Vagina (tissue), 2 donors: ENCODE data around the gene RIC8B. TPM values are rescaled to one million over a fixed set of nuclear protein-coding genes. Genes with fewer than 3 reads are reported as not detected.

Experiments
- DNase-seq, 2 donors: peaks; one replicate each; pipeline ENCODE4 v3.0.0-alpha.2; 2017; ENCODE audit errors: extremely low spot score in 2 of 2
- H3K27ac ChIP-seq: fragments of 200-600 bp; sonication (generic); one replicate; pipeline ENCODE4 v1.5.1; 2019
- H3K27me3 ChIP-seq: fragments of 200-600 bp; sonication (generic); one replicate; pipeline ENCODE4 v1.5.1; 2019
- H3K36me3 ChIP-seq, 2 donors: fragments of 200-600 bp; sonication (generic); one replicate each; pipeline ENCODE4 v1.5.1; 2017 to 2019
- H3K4me1 ChIP-seq: fragments of 200-600 bp; sonication (generic); one replicate; pipeline ENCODE4 v1.5.1; 2019
- H3K4me3 ChIP-seq, 2 donors: fragments of 200-600 bp; sonication (generic); 1 replicate in 1 of 2; 2 replicates in 1 of 2; pipeline ENCODE4 v1.5.1; 2016 to 2019
- H3K9me3 ChIP-seq: fragments of 200-600 bp; sonication (generic); one replicate; pipeline ENCODE4 v1.5.1; 2019
- CTCF ChIP-seq, 3 experiments: fragments of 450-650 bp in 2 of 3; fragments of 200-600 bp in 1 of 3; sonication (generic) in 1 of 3; IDR thresholded peaks; one replicate each; pipeline ENCODE4 v1.5.1; 2017 to 2019; ENCODE audit warnings: antibody characterized with exemption in 3 of 3, mild to moderate bottlenecking in 2 of 3, moderate library complexity in 2 of 3
- POLR2A ChIP-seq, 2 donors: fragments of 450-650 bp; IDR thresholded peaks; one replicate each; pipeline ENCODE4 v1.6.1; 2017; ENCODE audit warnings: antibody characterized with exemption in 2 of 2, mild to moderate bottlenecking in 2 of 2, moderate library complexity in 2 of 2
- POLR2AphosphoS5 ChIP-seq, 2 donors: sonication (generic); formaldehyde crosslinking; IDR thresholded peaks; one replicate each; pipeline ENCODE4 v1.9.0; 2017; ENCODE audit warnings: antibody characterized with exemption in 2 of 2, mild to moderate bottlenecking in 2 of 2, low read depth in 1 of 2; ENCODE audit not compliant: insufficient read depth in 1 of 2
- intact Hi-C: fragments of 100-400 bp; cut with DNase I; formaldehyde crosslinking; loops from one replicate; pipeline ENCODE4 v1.15.1; 2023
- total RNA-seq: library from RNA; depleted of rRNA; stranded (reverse); fragments of >200 nt; gene quantifications from one replicate; pipeline ENCODE4 v1.2.3, GENCODE V29; 2016

RIC8B gene
- total RNA-seq, 1 donor from 2014 or later, result 11.8 TPM

- Histone ChIP-seq H3K27me3 (no peaks in the 10 kb centered on the region), H3K27ac (no peak overlapping the region), H3K9me3 (no peaks in the 10 kb centered on the region), H3K4me1 (no peaks in the 10 kb centered on the region), H3K4me3 (no peak overlapping the region), H3K36me3 (peaks cover 0 to 23% of the 10 kb centered on the region in 2 donors)
- TF ChIP-seq POLR2A (IDR thresholded peaks at IDR 0.05) (no peak), POLR2AphosphoS5 (IDR thresholded peaks at IDR 0.05; ENCODE audit: insufficient read depth in 1 of 2, low read depth in 1 of 2) (no peak), CTCF (IDR thresholded peaks at IDR 0.05) (no peak)
- DNase-seq, result no peak
- intact Hi-C loops, result no loop called here
These were observed 111.2 kb downstream of the RIC8B start for GRCh38 chr12:106885541-106886249.

GRCh38 chr12:106886932-106887331, 112.5 kb downstream of the RIC8B start:
- H3K4me1 ChIP-seq, result no peaks in the 10 kb centered on the region
- H3K27me3 ChIP-seq, result no peaks in the 10 kb centered on the region
- no peak overlapping the region for H3K27ac ChIP-seq
- no peak overlapping the region for H3K4me3 ChIP-seq
- H3K36me3 ChIP-seq, result peaks cover 0 to 15% of the 10 kb centered on the region in 2 donors
- DNase-seq, result no peak
- TF ChIP-seq POLR2AphosphoS5 (IDR thresholded peaks at IDR 0.05; ENCODE audit: insufficient read depth in 1 of 2, low read depth in 1 of 2) (no peak), CTCF (IDR thresholded peaks at IDR 0.05) (no peak), POLR2A (IDR thresholded peaks at IDR 0.05) (no peak)
- no peaks in the 10 kb centered on the region for H3K9me3 ChIP-seq
- intact Hi-C loops, result no loop called here

GRCh38 chr12:106888348-106888970, 114.0 kb downstream of the RIC8B start:
- peaks cover 0 to 15% of the 10 kb centered on the region in 2 donors for H3K36me3 ChIP-seq
- TF ChIP-seq CTCF (IDR thresholded peaks at IDR 0.05) (no peak), POLR2A (IDR thresholded peaks at IDR 0.05) (no peak), POLR2AphosphoS5 (IDR thresholded peaks at IDR 0.05; ENCODE audit: insufficient read depth in 1 of 2, low read depth in 1 of 2) (no peak)
- intact Hi-C loops, result no loop called here
- H3K4me3 ChIP-seq, result no peak overlapping the region
- H3K9me3 ChIP-seq, result no peaks in the 10 kb centered on the region
- DNase-seq, result no peak
- H3K27ac ChIP-seq, result no peak overlapping the region
- H3K27me3 ChIP-seq, result no peaks in the 10 kb centered on the region
- no peaks in the 10 kb centered on the region for H3K4me1 ChIP-seq

- TF ChIP-seq CTCF (IDR thresholded peaks at IDR 0.05) (no peak), POLR2A (IDR thresholded peaks at IDR 0.05) (no peak), POLR2AphosphoS5 (IDR thresholded peaks at IDR 0.05; ENCODE audit: insufficient read depth in 1 of 2, low read depth in 1 of 2) (no peak)
- intact Hi-C loops, result no loop called here
- no peak for DNase-seq
- Histone ChIP-seq H3K36me3 (peaks cover 0 to 15% of the 10 kb centered on the region in 2 donors), H3K9me3 (no peaks in the 10 kb centered on the region), H3K27ac (no peak overlapping the region), H3K4me3 (no peak overlapping the region), H3K4me1 (no peaks in the 10 kb centered on the region), H3K27me3 (no peaks in the 10 kb centered on the region)
These were observed 114.8 kb downstream of the RIC8B start for GRCh38 chr12:106889326-106889725.
